ENCODE measurements around the gene GLE1.

GLE1 gene

GRCh38 chr9:128512820-128513219, 8.3 kb downstream of the GLE1 start:
- in situ Hi-C loops (cut with HindIII; ENCODE audit: low pct_ligation_motif_present, low sequenced_read_pairs) = no loop called here
- no peak overlapping the region for H3K27ac ChIP-seq
- no peak for DNase-seq
- H3K27me3 ChIP-seq (replicated peaks) = no peaks in the 10 kb centered on the region
- H3K4me3 ChIP-seq (ENCODE audit: low read depth, low read length) = no peak overlapping the region
- TF ChIP-seq CTCF (IDR thresholded peaks at IDR 0.05; ENCODE audit: low read depth, low read length, missing control alignments) = no peak
- peaks cover 21% of the 10 kb centered on the region for H3K36me3 ChIP-seq (replicated peaks)

DNA sequence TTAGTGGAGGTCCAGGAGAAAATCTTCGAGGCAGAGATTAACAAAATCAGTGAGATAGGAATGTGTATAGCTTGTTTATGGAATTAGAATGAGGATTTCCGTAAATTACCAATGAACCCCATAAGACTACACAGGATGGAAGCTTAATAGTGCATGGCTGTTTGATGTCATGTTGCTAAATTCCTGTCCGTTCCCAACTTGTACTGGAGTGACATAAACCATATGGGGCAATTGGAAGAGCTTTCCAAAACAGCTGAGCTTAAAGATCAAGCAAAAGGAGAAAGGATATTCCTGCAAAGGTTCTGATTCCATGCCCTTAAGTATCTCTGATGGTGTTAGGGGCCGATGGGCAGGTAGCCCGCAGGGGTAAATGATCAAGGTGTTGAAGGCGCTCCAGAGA, 17.4 kb downstream of the GLE1 start:
- TF ChIP-seq CTCF (IDR thresholded peaks at IDR 0.05; ENCODE audit: low read depth, low read length, missing control alignments) = no peak
- in situ Hi-C loops (cut with HindIII; ENCODE audit: low pct_ligation_motif_present, low sequenced_read_pairs) = no loop called here
- DNase-seq = no peak
- no peak overlapping the region for H3K4me3 ChIP-seq (ENCODE audit: low read depth, low read length)
- no peaks in the 10 kb centered on the region for H3K27me3 ChIP-seq (replicated peaks)
- no peak overlapping the region for H3K27ac ChIP-seq
- peaks cover 16% of the 10 kb centered on the region for H3K36me3 ChIP-seq (replicated peaks)

- Histone ChIP-seq H3K27ac (no peak overlapping the region), H3K27me3 (replicated peaks) (no peaks in the 10 kb centered on the region), H3K4me3 (ENCODE audit: low read depth, low read length) (no peak overlapping the region), H3K36me3 (replicated peaks) (peaks cover 18% of the 10 kb centered on the region)
- TF ChIP-seq CTCF (IDR thresholded peaks at IDR 0.05; ENCODE audit: low read depth, low read length, missing control alignments) = no peak
- peak; percentile 32 for DNase-seq
- in situ Hi-C loops (cut with HindIII; ENCODE audit: low pct_ligation_motif_present, low sequenced_read_pairs) = no loop called here
Observed at GRCh38 chr9:128523199-128523925, 18.8 kb downstream of the GLE1 start.

- Histone ChIP-seq H3K27ac (no peak overlapping the region), H3K27me3 (replicated peaks) (no peaks in the 10 kb centered on the region), H3K4me3 (ENCODE audit: low read depth, low read length) (no peak overlapping the region), H3K36me3 (replicated peaks) (peaks cover 26% of the 10 kb centered on the region)
- no peak for TF ChIP-seq CTCF (IDR thresholded peaks at IDR 0.05; ENCODE audit: low read depth, low read length, missing control alignments)
- in situ Hi-C loops (cut with HindIII; ENCODE audit: low pct_ligation_motif_present, low sequenced_read_pairs) = no loop called here
- DNase-seq = no peak
Observed at GRCh38 chr9:128526720-128527119, 22.2 kb downstream of the GLE1 start.

GRCh38 chr9:128528445-128529160, 24.1 kb downstream of the GLE1 start:
- DNase-seq = peak; percentile 8
- in situ Hi-C loops (cut with HindIII; ENCODE audit: low pct_ligation_motif_present, low sequenced_read_pairs) = no loop called here

More at GRCh38 chr9:128528445-128529160, 24.1 kb downstream of the GLE1 start:
- Histone ChIP-seq H3K27me3 (replicated peaks) (no peaks in the 10 kb centered on the region), H3K4me3 (ENCODE audit: low read depth, low read length) (no peak overlapping the region), H3K36me3 (replicated peaks) (peaks cover 29% of the 10 kb centered on the region), H3K27ac (no peak overlapping the region)
- TF ChIP-seq CTCF (IDR thresholded peaks at IDR 0.05; ENCODE audit: low read depth, low read length, missing control alignments) = no peak

All from brain microvascular endothelial cell (primary cell).